Ovary (tissue), 3 donors: ENCODE results near the gene SORCS2.

Experiments used
- POLR2A ChIP-seq: fragments of 450-650 bp; IDR thresholded peaks from one replicate; pipeline ENCODE4 v1.6.1; 2017; ENCODE audit warnings: antibody characterized with exemption, mild to moderate bottlenecking, moderate library complexity
- TF ChIP-seq, protein P1 (sequence below), 3 donors: fragments of 450-650 bp in 2 of 3; fragments of 200-600 bp in 1 of 3; IDR thresholded peaks; one replicate each; pipeline versions ENCODE4 v1.5.1 to v1.8.0; 2016 to 2022; ENCODE audit warnings: antibody characterized with exemption in 3 of 3, mild to moderate bottlenecking in 1 of 3
- donor health status: DM: no; HTN: no; CAD: no.

DNA sequence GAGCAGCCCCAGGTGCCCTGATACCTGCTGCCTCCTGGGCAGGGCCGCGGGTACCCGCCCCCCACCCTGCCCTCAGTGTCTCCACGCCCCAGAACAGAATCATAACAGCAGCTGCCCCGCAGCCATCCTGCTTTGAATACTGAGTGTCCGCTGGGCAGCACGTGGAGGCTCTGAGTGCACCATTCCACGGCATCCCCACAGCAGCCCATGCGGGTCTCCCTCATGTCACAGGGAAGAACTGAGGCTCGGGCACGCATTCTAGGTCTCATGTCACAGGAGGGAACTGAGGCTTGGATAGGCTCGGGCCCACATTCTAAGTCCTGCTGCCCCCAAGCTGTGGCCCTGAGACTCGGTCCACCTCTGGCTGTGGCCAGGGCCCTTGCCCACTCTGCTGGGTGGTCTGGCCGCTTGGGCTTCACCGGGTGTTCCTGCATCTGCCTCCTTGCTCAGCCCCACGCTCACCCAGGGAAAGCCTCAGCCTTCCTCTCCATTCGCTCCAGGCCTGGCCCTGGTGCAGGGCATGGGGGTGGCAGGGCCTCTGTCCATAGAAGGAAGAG, 464.0 kb downstream of the SORCS2 start:
- TF ChIP-seq, protein P1, sequence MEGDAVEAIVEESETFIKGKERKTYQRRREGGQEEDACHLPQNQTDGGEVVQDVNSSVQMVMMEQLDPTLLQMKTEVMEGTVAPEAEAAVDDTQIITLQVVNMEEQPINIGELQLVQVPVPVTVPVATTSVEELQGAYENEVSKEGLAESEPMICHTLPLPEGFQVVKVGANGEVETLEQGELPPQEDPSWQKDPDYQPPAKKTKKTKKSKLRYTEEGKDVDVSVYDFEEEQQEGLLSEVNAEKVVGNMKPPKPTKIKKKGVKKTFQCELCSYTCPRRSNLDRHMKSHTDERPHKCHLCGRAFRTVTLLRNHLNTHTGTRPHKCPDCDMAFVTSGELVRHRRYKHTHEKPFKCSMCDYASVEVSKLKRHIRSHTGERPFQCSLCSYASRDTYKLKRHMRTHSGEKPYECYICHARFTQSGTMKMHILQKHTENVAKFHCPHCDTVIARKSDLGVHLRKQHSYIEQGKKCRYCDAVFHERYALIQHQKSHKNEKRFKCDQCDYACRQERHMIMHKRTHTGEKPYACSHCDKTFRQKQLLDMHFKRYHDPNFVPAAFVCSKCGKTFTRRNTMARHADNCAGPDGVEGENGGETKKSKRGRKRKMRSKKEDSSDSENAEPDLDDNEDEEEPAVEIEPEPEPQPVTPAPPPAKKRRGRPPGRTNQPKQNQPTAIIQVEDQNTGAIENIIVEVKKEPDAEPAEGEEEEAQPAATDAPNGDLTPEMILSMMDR (IDR thresholded peaks at IDR 0.05) = no peak
- no peak for TF ChIP-seq POLR2A
